Ectodermal cell (in vitro differentiated cells): ENCODE measurements around the gene BCL11B.

Experiments
- H3K27ac ChIP-seq: 2 replicates; pipeline ENCODE4 v1.7.0; 2013; ENCODE audit warnings: mild to moderate bottlenecking, low read depth, low read length; ENCODE audit not compliant: insufficient read depth, poor library complexity, severe bottlenecking
- H3K27me3 ChIP-seq: 2 replicates; pipeline ENCODE4 v1.7.0; 2013; ENCODE audit warnings: mild to moderate bottlenecking, low read length; ENCODE audit not compliant: insufficient read depth, control insufficient read depth, poor library complexity, severe bottlenecking
- H3K36me3 ChIP-seq: one replicate; pipeline ENCODE4 v1.7.0; 2013; ENCODE audit warnings: low read length; ENCODE audit not compliant: control insufficient read depth, insufficient read depth
- H3K4me1 ChIP-seq: one replicate; pipeline ENCODE4 v1.7.0; 2013; ENCODE audit warnings: low read length; ENCODE audit not compliant: control insufficient read depth, insufficient read depth
- H3K4me3 ChIP-seq: 2 replicates; pipeline ENCODE4 v1.7.0; 2013; ENCODE audit warnings: low read depth, low read length, control low read depth; ENCODE audit not compliant: insufficient read depth
- H3K9me3 ChIP-seq: 2 replicates; pipeline ENCODE4 v1.7.0; 2013; ENCODE audit warnings: mild to moderate bottlenecking, low read length, moderate library complexity; ENCODE audit not compliant: control insufficient read depth
- WGBS, 2 experiments: methylation state at CpG; one replicate each; pipeline ENCODE4 v1.1.7; 2013; ENCODE audit warnings: missing lambda C conversion rate in 2 of 2; 5-methylcytosine and 5-hydroxymethylcytosine counted together

BCL11B gene

GRCh38 chr14:99276482-99276881 lies 4.5 kb upstream of the BCL11B start:
- no peaks in the 10 kb centered on the region for H3K36me3 ChIP-seq
- no peaks in the 10 kb centered on the region for H3K9me3 ChIP-seq
- WGBS, 2 experiments: 61 to 62% methylated on average over 2 of the region's 2 CpGs
- no peak overlapping the region for H3K27ac ChIP-seq
- peaks cover 57% of the 10 kb centered on the region for H3K27me3 ChIP-seq
- H3K4me1 ChIP-seq: peaks cover 14% of the 10 kb centered on the region
- no peak overlapping the region for H3K4me3 ChIP-seq

DNA sequence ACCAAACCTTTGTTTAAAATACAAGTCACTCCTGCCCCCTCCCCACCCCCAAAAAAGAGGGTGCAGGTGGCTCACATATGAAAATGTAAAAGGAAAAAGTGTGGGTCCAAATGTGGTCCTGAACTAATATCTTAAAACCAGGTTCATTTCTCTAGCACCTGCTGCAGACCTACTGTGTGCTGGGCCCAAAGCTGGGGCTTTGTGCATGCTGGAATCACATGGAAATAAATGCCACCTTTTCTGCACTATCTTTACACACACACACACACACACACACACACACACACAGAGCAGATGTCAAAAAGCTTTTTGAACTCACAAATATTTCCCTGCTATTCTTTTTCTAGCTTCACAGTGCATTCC lies 3.2 kb upstream of the BCL11B start:
- Histone ChIP-seq H3K36me3 (no peaks in the 10 kb centered on the region), H3K4me3 (no peak overlapping the region), H3K27ac (no peak overlapping the region), H3K4me1 (peaks cover 15% of the 10 kb centered on the region), H3K27me3 (peaks cover 70% of the 10 kb centered on the region), H3K9me3 (no peaks in the 10 kb centered on the region)

- H3K27me3 ChIP-seq: peaks cover 76% of the 10 kb centered on the region
- H3K27ac ChIP-seq: no peak overlapping the region
- peaks cover 21% of the 10 kb centered on the region for H3K4me1 ChIP-seq
- WGBS, 2 experiments: 2% methylated on average over 68 to 69 of the region's 69 CpGs
- H3K4me3 ChIP-seq: peak overlapping the region; percentile 42
- H3K9me3 ChIP-seq: no peaks in the 10 kb centered on the region
- no peaks in the 10 kb centered on the region for H3K36me3 ChIP-seq
These were observed 2.6 kb upstream of the BCL11B start for GRCh38 chr14:99274346-99275221.

DNA sequence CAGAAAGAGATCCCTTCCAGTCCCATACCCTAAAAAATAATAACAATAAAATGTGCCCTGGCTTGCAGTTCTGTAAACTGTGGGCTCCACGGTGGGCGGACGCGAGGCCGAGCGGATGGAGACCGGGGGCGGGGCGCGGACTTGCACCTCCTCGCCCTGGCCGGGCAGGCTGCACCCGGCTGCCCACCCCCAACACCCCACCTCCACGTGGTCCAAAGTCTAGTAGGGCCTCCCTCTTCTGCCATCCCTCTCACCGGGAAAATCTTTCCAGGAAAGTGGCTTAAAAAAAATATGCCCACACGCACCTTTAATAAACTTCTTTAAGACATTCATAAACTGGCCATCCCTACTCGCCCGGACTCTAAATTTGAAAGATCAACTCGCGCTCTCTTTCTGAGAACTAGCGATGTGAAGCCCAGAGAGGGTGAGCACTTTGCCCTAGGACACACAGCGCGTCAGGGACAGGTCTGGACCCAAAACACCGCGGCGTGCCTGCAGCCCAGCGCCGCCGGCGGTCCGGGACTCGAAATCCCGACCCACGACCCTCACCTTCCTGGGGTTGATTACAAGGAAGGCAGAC lies 1.9 kb upstream of the BCL11B start:
- peaks cover 26% of the 10 kb centered on the region for H3K4me1 ChIP-seq
- H3K9me3 ChIP-seq: no peaks in the 10 kb centered on the region
- H3K36me3 ChIP-seq: no peaks in the 10 kb centered on the region
- H3K27ac ChIP-seq: no peak overlapping the region
- WGBS, 2 experiments: 1 to 2% methylated on average over 34 of the region's 34 CpGs
- H3K4me3 ChIP-seq: peak overlapping the region; percentile 42
- H3K27me3 ChIP-seq: peaks cover 83% of the 10 kb centered on the region

DNA sequence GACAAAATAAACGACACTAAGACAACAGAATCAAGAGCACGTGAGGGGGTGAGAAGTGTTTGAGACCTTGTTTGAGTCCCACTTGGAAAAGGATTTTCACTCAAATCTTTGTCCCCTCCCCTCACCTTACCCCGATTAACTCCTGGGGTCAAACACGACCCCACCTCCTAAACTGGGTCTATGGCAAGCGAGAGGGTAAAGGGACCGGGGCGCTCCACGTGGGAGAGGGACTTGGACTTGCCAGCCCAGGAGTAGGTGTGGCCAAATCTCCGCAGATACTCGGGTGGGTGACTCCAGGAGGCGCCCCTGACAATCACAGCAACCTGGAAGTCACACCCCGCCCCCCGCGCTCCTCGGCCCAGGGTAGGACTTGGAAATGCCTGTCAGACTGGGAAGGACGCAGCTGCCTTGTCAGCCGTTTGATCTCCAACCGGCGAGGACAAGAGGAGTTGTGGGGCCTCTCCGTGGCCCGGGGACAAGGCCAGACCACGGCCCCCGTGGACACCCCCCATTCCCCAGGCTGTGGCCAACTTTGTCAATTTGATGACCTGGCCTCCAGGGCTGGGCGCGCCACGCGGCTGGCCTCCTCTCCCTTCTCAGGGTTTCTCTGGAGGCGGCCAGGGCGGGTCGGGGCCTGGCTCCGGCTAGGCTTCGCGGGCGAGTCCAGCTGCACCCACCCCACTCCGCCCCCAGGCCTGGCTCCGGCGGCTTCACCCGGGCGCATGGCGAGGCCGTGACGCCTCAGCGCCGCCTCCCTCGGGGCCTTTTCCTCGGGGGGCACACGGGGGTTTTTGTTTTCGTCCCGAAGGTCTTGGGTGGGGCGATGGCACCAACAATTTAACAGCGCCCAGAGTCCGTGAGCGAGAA lies 1.1 kb upstream of the BCL11B start:
- Histone ChIP-seq H3K27me3 (peaks cover 91% of the 10 kb centered on the region), H3K4me1 (peaks cover 31% of the 10 kb centered on the region), H3K9me3 (no peaks in the 10 kb centered on the region), H3K4me3 (no peak overlapping the region), H3K27ac (no peak overlapping the region), H3K36me3 (no peaks in the 10 kb centered on the region)
- 1% methylated on average over 53 of the region's 53 CpGs for WGBS, 2 experiments

- peaks cover 35% of the 10 kb centered on the region for H3K4me1 ChIP-seq
- H3K27ac ChIP-seq: no peak overlapping the region
- WGBS, 2 experiments: 0% methylated on average over 9 to 10 of the region's 10 CpGs
- H3K27me3 ChIP-seq: peaks cover 96% of the 10 kb centered on the region
- no peaks in the 10 kb centered on the region for H3K9me3 ChIP-seq
- no peak overlapping the region for H3K4me3 ChIP-seq
- H3K36me3 ChIP-seq: no peaks in the 10 kb centered on the region
These were observed 568 bp upstream of the BCL11B start for GRCh38 chr14:99272632-99272898.

DNA sequence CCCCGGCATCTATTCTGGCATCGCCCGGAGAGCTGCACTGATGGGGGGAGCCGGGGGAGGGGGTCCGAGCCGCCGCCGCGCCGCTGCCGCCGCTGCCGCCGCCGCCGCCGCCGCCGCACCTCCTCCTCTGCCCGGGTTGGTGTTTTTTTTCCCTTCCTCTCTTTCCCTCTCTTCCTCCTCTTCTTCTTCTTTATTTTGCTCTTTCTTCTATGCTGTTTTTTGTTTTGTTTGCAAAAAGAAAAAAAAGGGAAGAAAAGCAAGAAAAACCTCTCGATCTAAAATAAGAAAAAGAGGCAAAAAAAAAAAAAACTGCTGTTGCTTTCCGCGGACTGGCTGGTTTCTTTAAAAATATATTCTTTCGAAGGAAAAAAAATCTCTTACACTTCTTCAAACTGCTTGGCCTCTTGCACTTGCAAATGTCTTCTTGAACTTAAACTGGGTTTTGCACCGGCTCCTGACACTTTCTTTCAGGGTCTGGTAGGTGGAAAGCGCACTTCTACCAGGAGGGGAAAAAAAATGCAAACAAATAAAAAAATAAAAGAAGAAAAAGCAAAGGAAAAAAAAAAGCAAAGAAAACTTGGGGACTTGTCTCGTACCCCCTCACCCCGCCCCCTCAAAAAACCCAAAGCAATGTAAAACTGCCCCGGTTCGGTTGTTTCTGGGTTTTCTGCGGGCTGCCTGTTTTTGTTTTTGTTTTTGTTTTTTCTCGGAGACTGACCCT lies 616 bp downstream of the BCL11B start:
- H3K27me3 ChIP-seq: peaks cover 97% of the 10 kb centered on the region
- H3K36me3 ChIP-seq: no peaks in the 10 kb centered on the region
- H3K4me1 ChIP-seq: peaks cover 35% of the 10 kb centered on the region
- H3K27ac ChIP-seq: no peak overlapping the region
- no peaks in the 10 kb centered on the region for H3K9me3 ChIP-seq
- 1% methylated on average over 30 to 31 of the region's 32 CpGs for WGBS, 2 experiments
- H3K4me3 ChIP-seq: peak overlapping the region; percentile 56

DNA sequence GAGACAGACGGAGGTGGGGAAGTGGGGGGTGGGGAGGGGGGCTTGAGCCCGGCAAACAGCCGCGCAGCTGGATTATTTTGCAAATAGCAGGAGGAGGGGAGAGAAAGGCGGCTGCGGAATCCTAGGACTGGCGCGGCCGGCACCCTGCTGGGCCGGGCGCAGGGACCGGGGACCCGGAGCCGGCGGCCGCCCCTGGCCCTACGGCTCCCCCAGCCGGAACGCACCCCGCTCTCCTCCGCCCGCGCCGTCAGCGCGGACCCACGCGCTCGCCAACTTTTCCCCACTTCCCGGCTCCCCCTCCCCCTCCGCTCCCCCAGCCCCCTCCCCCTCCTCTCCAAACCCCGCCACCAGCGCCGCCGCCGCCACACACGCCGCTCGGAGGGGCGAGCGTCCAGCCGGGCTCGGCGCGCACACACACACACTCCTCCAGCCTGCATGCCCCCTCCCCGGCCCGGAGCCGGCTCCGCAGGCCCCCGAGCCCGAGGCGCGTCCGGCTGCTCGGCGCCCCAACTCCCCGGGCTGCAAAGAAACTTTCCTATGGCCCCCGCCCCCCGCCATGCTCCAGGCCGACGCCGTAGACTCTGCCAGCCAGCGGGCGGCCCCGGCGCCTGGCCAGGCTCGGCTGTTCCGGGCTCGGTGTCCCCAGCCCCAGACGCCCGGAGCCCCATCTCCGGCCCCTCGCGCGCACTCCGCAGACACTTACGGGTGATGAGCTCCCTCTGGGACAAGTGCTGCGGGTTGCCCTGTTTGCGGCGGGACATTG lies 1.4 kb downstream of the BCL11B start:
- H3K9me3 ChIP-seq: no peaks in the 10 kb centered on the region
- H3K27me3 ChIP-seq: peaks cover 97% of the 10 kb centered on the region
- H3K36me3 ChIP-seq: no peaks in the 10 kb centered on the region
- no peak overlapping the region for H3K27ac ChIP-seq
- H3K4me1 ChIP-seq: peaks cover 35% of the 10 kb centered on the region
- H3K4me3 ChIP-seq: peak overlapping the region; percentile 56
- 0% methylated on average over 73 of the region's 80 CpGs for WGBS, 2 experiments

DNA sequence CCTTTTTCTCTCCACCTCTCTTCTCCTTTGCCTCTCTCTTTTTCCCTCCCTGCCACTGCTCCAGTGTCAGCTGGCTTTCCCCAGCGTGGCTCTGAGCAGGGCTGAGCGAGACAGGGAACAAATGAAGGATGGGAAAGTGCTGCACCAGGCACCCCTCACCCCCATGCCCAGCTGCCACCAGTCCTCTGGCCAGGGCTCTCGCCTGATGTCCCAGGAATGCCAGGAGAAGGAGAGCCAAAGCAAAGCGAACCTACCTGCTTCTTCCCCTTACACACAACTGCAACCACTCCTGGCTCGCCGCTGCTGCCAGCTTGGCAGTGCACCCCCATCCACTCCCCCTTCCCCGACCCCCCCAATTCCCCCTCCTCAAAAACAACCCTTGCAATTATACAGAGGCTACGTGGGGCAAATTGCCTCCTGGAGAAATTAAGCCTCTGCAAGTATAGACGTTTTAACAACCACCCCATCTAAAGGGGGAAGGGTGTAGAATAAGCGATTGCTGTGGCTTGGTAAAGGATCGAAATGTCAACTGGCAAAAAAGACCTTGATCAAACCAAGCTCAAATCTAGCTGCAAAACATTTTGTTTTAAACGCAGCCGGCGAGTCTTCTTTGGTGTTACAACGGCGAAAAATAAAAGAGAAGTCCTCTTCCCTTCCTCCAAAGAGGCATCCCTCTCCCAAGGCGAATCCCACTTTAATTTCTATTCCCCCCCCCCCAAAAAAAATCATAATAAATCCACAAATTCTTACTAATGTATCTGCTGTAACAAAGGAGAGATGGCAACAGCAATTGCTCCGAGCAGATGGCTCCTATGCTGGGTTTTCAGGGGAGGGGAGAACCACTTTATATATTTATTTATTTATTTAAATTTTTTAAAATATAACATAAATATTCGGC lies 2.9 kb downstream of the BCL11B start:
- no peak overlapping the region for H3K27ac ChIP-seq
- H3K27me3 ChIP-seq: peaks cover 97% of the 10 kb centered on the region
- no peaks in the 10 kb centered on the region for H3K36me3 ChIP-seq
- 2% methylated on average over 15 to 17 of the region's 19 CpGs for WGBS, 2 experiments
- no peaks in the 10 kb centered on the region for H3K9me3 ChIP-seq
- peak overlapping the region; percentile 56 for H3K4me3 ChIP-seq
- peaks cover 35% of the 10 kb centered on the region for H3K4me1 ChIP-seq
